CD1c-positive myeloid dendritic cell (primary cell): ENCODE measurements around the gene SYNPO2L.
"Not testable (repeated sequence)": the region's sequence is repeated elsewhere in the genome, so short reads cannot be mapped to it uniquely, and the experiment has no call there.

Experiments
- DNase-seq: peaks from one replicate; pipeline ENCODE4 v3.0.0-alpha.2; 2016; ENCODE audit errors: extremely low spot score

SYNPO2L gene

GRCh38 chr10:73655990-73656298 is at the start of gene SYNPO2L:
TSS of gene SYNPO2L (minus strand) at chr10:73656029. CDS start at chr10:73655922, 107 bp downstream.
- DNase-seq: no peak

- DNase-seq: not testable (repeated sequence)
Observed at GRCh38 chr10:73703924-73704323, 48.1 kb upstream of the SYNPO2L start.

GRCh38 chr10:73698819-73699218 is 43.0 kb upstream of the SYNPO2L start:
- DNase-seq: not testable (repeated sequence)

- DNase-seq: not testable (repeated sequence)
Observed at GRCh38 chr10:73697675-73698159, 41.9 kb upstream of the SYNPO2L start, which contains the start of gene AGAP5. TSS of gene AGAP5 (minus strand) at chr10:73698109. CDS start at chr10:73697755, 354 bp downstream.

- not testable (repeated sequence) for DNase-seq
Observed at GRCh38 chr10:73695302-73695701, 39.5 kb upstream of the SYNPO2L start.

GRCh38 chr10:73690755-73691154 is 34.9 kb upstream of the SYNPO2L start:
- not testable (repeated sequence) for DNase-seq

- DNase-seq: not testable (repeated sequence)
Observed at GRCh38 chr10:73689596-73689995, 33.8 kb upstream of the SYNPO2L start.

GRCh38 chr10:73687641-73688040 is 31.8 kb upstream of the SYNPO2L start:
- not testable (repeated sequence) for DNase-seq

GRCh38 chr10:73674546-73674945 is 18.7 kb upstream of the SYNPO2L start:
- not testable (repeated sequence) for DNase-seq

- DNase-seq: not testable (repeated sequence)
Observed at GRCh38 chr10:73668378-73668777, 12.5 kb upstream of the SYNPO2L start.

GRCh38 chr10:73666153-73666809 is 10.5 kb upstream of the SYNPO2L start:
- DNase-seq: not testable (repeated sequence)

- not testable (repeated sequence) for DNase-seq
Observed at GRCh38 chr10:73665581-73665980, 9.8 kb upstream of the SYNPO2L start.

GRCh38 chr10:73664156-73665040 is 8.6 kb upstream of the SYNPO2L start:
- not testable (repeated sequence) for DNase-seq

GRCh38 chr10:73663621-73664020 is 7.8 kb upstream of the SYNPO2L start:
- not testable (repeated sequence) for DNase-seq

- DNase-seq: not testable (repeated sequence)
Observed at GRCh38 chr10:73662705-73663104, 6.9 kb upstream of the SYNPO2L start.

- no peak for DNase-seq
Observed at GRCh38 chr10:73655257-73655989, 406 bp downstream of the SYNPO2L start.

GRCh38 chr10:73653701-73654100 is 2.1 kb downstream of the SYNPO2L start:
- DNase-seq: no peak

GRCh38 chr10:73653195-73653594 is 2.6 kb downstream of the SYNPO2L start:
- no peak for DNase-seq

GRCh38 chr10:73650537-73651331 is 5.1 kb downstream of the SYNPO2L start:
- peak; percentile 51 for DNase-seq

- DNase-seq: no peak
Observed at GRCh38 chr10:73649876-73650536, 5.8 kb downstream of the SYNPO2L start.
